ENCODE data around the gene COX4I2. TPM values are rescaled to one million over a fixed set of nuclear protein-coding genes. Genes with fewer than 3 reads are reported as not detected.
A peak's percentile ranks its signal among the peaks of the same experiment; 100 is the strongest.

COX4I2 gene
- total RNA-seq, 4 donors from 2014 or later: 2.5 TPM; not detected in 3

GRCh38 chr20:31602779-31603441 is 34.8 kb upstream of the COX4I2 start:
- TF ChIP-seq CTCF (IDR thresholded peaks at IDR 0.05) (no peak), POLR2A (IDR thresholded peaks at IDR 0.05) (peak in 1 of 2 donors; percentile 24)
- peaks cover 0 to 12% (median 8%) of the 10 kb centered on the region in 4 donors for H3K4me1 ChIP-seq
- no peaks in the 10 kb centered on the region for H3K9me3 ChIP-seq
- DNase-seq: peak in 1 of 3 donors; percentile 66
- H3K27ac ChIP-seq: peak overlapping the region in 3 of 4 donors; percentile 70 to 92 (median 86)
- no peaks in the 10 kb centered on the region for H3K27me3 ChIP-seq
- no peaks in the 10 kb centered on the region for H3K36me3 ChIP-seq
- H3K4me3 ChIP-seq: no peak overlapping the region

DNA sequence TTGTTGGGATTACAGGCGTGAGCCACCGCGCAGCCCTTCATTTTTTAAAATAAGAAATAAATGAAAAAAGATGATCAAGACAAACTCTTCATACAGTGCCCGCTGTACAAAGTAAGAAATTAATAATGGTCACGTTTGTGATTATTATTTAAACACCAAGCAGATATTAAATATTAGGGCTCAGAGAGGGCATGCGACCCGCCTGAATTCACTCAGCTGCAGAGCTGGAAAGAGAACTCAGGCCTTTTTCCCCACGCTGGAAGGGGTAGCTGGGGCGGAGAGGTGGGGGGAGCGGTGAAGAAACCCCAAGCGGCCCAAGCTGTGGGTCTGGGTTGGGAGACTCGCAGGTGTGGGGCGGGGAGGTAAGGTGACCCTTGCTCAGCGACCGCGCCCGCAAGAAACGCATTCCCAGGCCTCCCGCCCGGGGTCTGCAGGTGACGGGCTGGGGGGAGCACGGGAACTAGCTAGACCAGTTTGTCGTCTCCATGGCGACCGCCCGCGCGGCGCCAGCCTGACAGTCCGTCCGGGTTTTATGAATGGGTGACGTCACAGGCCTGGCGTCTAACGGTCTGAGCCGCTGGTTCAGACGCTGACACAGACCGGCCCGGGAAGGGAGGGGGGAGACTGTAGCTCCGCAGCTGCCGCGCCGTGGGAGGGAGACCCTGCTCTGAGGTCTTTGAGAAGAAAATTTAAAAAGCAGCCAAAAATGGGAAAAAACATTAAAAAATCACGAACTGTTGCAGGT is 33.7 kb upstream of the COX4I2 start:
- Histone ChIP-seq H3K4me3 (peak overlapping the region; percentile 67 to 95 (median 70)), H3K9me3 (no peaks in the 10 kb centered on the region), H3K27ac (peak overlapping the region; percentile 72 to 99 (median 89))

GRCh38 chr20:31604567-31605030 is 33.1 kb upstream of the COX4I2 start:
- no peak for DNase-seq
- H3K9me3 ChIP-seq: no peaks in the 10 kb centered on the region
- H3K27ac ChIP-seq: peak overlapping the region; percentile 72 to 99 (median 89)
- H3K36me3 ChIP-seq: no peaks in the 10 kb centered on the region
- H3K4me1 ChIP-seq: peaks cover 0 to 24% (median 8%) of the 10 kb centered on the region in 4 donors
- TF ChIP-seq CTCF (IDR thresholded peaks at IDR 0.05): no peak
- TF ChIP-seq POLR2A (IDR thresholded peaks at IDR 0.05): no peak
- peak overlapping the region; percentile 67 to 95 (median 70) for H3K4me3 ChIP-seq
- H3K27me3 ChIP-seq: no peaks in the 10 kb centered on the region

More for the DNA sequence above, 33.7 kb upstream of the COX4I2 start:
- TF ChIP-seq CTCF (IDR thresholded peaks at IDR 0.05): no peak
- TF ChIP-seq POLR2A (IDR thresholded peaks at IDR 0.05): peak; percentile 92 to 96
- Histone ChIP-seq H3K4me1 (peaks cover 0 to 18% (median 8%) of the 10 kb centered on the region in 4 donors), H3K36me3 (no peaks in the 10 kb centered on the region), H3K27me3 (no peaks in the 10 kb centered on the region)
- DNase-seq: peak; percentile 85 to 98 (median 97)

DNA sequence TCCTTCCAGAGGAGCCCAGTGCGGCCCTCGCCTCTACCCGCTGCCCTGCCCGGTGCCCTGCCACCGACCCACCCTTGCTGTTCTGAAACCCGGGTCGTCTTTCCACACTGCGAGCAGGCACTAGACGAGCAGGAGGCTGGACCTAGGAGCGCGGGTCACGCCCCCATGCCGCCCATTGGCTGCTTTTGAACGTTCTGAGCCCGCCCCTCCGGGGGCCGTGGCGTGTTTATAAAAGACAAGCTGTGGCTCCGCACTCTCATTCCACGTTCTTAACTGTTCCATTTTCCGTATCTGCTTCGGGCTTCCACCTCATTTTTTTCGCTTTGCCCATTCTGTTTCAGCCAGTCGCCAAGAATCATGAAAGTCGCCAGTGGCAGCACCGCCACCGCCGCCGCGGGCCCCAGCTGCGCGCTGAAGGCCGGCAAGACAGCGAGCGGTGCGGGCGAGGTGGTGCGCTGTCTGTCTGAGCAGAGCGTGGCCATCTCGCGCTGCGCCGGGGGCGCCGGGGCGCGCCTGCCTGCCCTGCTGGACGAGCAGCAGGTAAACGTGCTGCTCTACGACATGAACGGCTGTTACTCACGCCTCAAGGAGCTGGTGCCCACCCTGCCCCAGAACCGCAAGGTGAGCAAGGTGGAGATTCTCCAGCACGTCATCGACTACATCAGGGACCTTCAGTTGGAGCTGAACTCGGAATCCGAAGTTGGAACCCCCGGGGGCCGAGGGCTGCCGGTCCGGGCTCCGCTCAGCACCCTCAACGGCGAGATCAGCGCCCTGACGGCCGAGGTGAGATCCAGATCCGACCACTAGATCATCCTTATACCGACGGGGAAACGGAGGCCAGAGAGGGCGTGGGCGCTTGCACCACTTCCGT is 32.4 kb upstream of the COX4I2 start, which contains the start of gene ID1:
ID1 (plus strand) TSS at position 259 of the 871 bp plus-strand sequence; CDS start at position 358, 99 bp downstream.
- Histone ChIP-seq H3K27ac (peak within 1 kb of the TSS; percentile 72 to 99 (median 89)), H3K4me3 (peak within 1 kb of the TSS; percentile 67 to 95 (median 70)), H3K36me3 (no peaks in the 10 kb centered on the region), H3K27me3 (no peaks in the 10 kb centered on the region), H3K9me3 (no peaks in the 10 kb centered on the region), H3K4me1 (peaks cover 0 to 24% (median 8%) of the 10 kb centered on the region in 4 donors)
- peak; percentile 91 to 98 (median 97) for DNase-seq
- TF ChIP-seq CTCF (IDR thresholded peaks at IDR 0.05) (peak in 1 of 6 experiments; percentile 14), POLR2A (IDR thresholded peaks at IDR 0.05) (peak; percentile 99 to 100)

Data from Peyer's patch (tissue), 4 donors.